Measurements from ENCODE around the gene EPO.

The EPO gene

GRCh38 chr7:100683659-100684533 lies 36.4 kb upstream of the EPO start:
- ATAC-seq: no peak
- no peak for TF ChIP-seq TCF4 (CRISPR knock-in tag; IDR thresholded peaks at IDR 0.05; ENCODE audit: borderline replicate concordance)

GRCh38 chr7:100684534-100685042 lies 35.7 kb upstream of the EPO start:
- TF ChIP-seq OSR1 (CRISPR knock-in tag; IDR thresholded peaks at IDR 0.05) (no peak), ZC3H10 (CRISPR knock-in tag; IDR thresholded peaks at IDR 0.05) (no peak), TOX (CRISPR knock-in tag; IDR thresholded peaks at IDR 0.05; ENCODE audit: borderline replicate concordance) (no peak), TCF4 (CRISPR knock-in tag; IDR thresholded peaks at IDR 0.05; ENCODE audit: borderline replicate concordance) (no peak), ZNF70 (CRISPR knock-in tag; IDR thresholded peaks at IDR 0.05) (no peak), RARB (CRISPR knock-in tag; IDR thresholded peaks at IDR 0.05) (no peak), GLIS3 (CRISPR knock-in tag; IDR thresholded peaks at IDR 0.05) (no peak), TSHZ2 (CRISPR knock-in tag; IDR thresholded peaks at IDR 0.05) (no peak), ZNF8 (CRISPR knock-in tag; IDR thresholded peaks at IDR 0.05) (no peak), CSDC2 (CRISPR knock-in tag; IDR thresholded peaks at IDR 0.05) (no peak), CSRNP3 (CRISPR knock-in tag; IDR thresholded peaks at IDR 0.05) (no peak), POU6F1 (CRISPR knock-in tag; IDR thresholded peaks at IDR 0.05; ENCODE audit: borderline replicate concordance, low read depth) (no peak), PPARA (CRISPR knock-in tag; IDR thresholded peaks at IDR 0.05; ENCODE audit: borderline replicate concordance) (no peak), ARNTL (CRISPR knock-in tag; IDR thresholded peaks at IDR 0.05; ENCODE audit: borderline replicate concordance, low read depth) (no peak), ZFP30 (CRISPR knock-in tag; IDR thresholded peaks at IDR 0.05) (no peak), ZFP3 (CRISPR knock-in tag; IDR thresholded peaks at IDR 0.05) (no peak), BACH2 (CRISPR knock-in tag; IDR thresholded peaks at IDR 0.05; ENCODE audit: borderline replicate concordance) (no peak), PATZ1 (CRISPR knock-in tag; IDR thresholded peaks at IDR 0.05; ENCODE audit: borderline replicate concordance) (no peak), ISL1 (CRISPR knock-in tag; IDR thresholded peaks at IDR 0.05) (no peak), ZNF565 (CRISPR knock-in tag; conservative IDR thresholded peaks at IDR 0.05; ENCODE audit: low read depth) (no peak)
- ATAC-seq: no peak

GRCh38 chr7:100685049-100685605 lies 35.1 kb upstream of the EPO start:
- no peak for ATAC-seq
- TF ChIP-seq SNAI2 (CRISPR knock-in tag; IDR thresholded peaks at IDR 0.05): no peak
- no peak for TF ChIP-seq BACH2 (CRISPR knock-in tag; IDR thresholded peaks at IDR 0.05; ENCODE audit: borderline replicate concordance)
- no peak for TF ChIP-seq ESRRG (CRISPR knock-in tag; IDR thresholded peaks at IDR 0.05)
- no peak for TF ChIP-seq ZNF70 (CRISPR knock-in tag; IDR thresholded peaks at IDR 0.05)
- no peak for TF ChIP-seq CSDC2 (CRISPR knock-in tag; IDR thresholded peaks at IDR 0.05)
- no peak for TF ChIP-seq PATZ1 (CRISPR knock-in tag; IDR thresholded peaks at IDR 0.05; ENCODE audit: borderline replicate concordance)
- TF ChIP-seq CREB5 (CRISPR knock-in tag; IDR thresholded peaks at IDR 0.05; ENCODE audit: low read depth): no peak
- no peak for TF ChIP-seq ZFP3 (CRISPR knock-in tag; IDR thresholded peaks at IDR 0.05)
- no peak for TF ChIP-seq OSR1 (CRISPR knock-in tag; IDR thresholded peaks at IDR 0.05)
- no peak for TF ChIP-seq TOX (CRISPR knock-in tag; IDR thresholded peaks at IDR 0.05; ENCODE audit: borderline replicate concordance)
- no peak for TF ChIP-seq ISL1 (CRISPR knock-in tag; IDR thresholded peaks at IDR 0.05)
- no peak for TF ChIP-seq ZNF565 (CRISPR knock-in tag; conservative IDR thresholded peaks at IDR 0.05; ENCODE audit: low read depth)
- TF ChIP-seq ZFP30 (CRISPR knock-in tag; IDR thresholded peaks at IDR 0.05): no peak
- TF ChIP-seq CSRNP3 (CRISPR knock-in tag; IDR thresholded peaks at IDR 0.05): no peak
- TF ChIP-seq RARB (CRISPR knock-in tag; IDR thresholded peaks at IDR 0.05): no peak
- no peak for TF ChIP-seq ARNTL (CRISPR knock-in tag; IDR thresholded peaks at IDR 0.05; ENCODE audit: borderline replicate concordance, low read depth)

Measured in SK-N-SH treated with all-trans-retinoic acid at 6 μM for 48 hours (cell line).